GM21619 (cell line): ENCODE results near the gene TSPAN18.

Source experiments
- ATAC-seq: cut with Tn5 transposase; IDR thresholded peaks from one replicate; pipeline ENCODE4 v1.9.1; 2021; ENCODE audit not compliant: unreplicated experiment

The TSPAN18 gene

DNA sequence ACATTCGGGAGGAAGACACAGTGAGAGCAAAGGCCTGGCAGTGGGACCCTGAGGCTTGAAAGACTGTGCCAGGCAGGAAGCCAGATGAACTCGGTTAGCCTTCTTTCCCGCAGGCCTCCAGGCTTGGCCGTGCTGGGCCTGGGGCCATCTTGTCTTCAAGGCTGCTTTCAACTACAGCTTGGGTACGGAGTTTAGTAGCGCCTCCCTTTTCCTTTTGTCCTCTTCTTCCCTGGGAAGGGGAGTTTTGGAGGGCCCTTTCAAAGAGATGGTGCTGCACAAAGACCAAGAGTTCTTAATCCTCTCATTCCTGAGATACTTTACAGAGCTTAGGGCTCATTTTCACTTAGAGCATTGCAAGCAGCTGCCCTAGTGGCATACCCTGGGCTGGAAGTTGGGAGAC is 136.5 kb downstream of the TSPAN18 start:
- no peak for ATAC-seq

DNA sequence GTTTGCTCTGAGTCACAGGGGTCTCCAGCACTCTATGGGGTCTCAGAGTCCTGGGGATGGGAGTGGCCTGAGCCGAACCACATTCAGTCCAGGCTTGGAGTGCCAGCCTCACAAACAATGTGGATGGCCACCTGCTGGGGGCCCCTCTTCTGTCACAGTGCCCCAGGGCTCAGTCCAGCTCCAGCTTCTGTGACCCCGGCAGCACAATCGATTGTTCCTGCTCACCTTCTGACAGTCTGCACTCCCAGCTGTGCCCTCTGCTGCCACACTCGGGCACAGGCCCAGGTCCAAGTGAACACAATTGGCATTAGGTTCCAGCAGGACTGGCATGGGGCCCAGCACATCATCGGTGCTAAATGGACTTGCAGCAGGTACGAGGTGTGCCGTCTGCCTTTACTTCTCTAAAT is 139.1 kb downstream of the TSPAN18 start:
- no peak for ATAC-seq

DNA sequence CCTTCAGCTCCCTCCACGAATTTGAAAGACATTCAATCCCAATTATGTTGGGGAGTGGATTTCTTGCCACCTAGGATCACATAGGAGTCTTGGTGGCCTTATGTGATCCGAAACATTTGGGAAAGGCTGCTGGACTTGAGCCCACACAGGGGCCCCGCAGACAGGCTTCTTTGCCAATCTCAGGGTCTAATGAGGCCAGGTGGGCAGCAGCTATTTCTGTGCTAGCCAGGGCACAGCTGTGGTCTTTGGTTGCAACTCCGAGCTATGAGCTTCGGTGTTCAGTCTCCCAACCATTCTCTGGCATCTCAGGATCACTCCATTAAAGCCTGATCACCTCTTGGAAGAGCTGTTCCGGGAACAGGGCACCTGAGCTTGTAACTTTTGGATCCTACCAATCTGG is 139.5 kb downstream of the TSPAN18 start:
- ATAC-seq, result no peak

DNA sequence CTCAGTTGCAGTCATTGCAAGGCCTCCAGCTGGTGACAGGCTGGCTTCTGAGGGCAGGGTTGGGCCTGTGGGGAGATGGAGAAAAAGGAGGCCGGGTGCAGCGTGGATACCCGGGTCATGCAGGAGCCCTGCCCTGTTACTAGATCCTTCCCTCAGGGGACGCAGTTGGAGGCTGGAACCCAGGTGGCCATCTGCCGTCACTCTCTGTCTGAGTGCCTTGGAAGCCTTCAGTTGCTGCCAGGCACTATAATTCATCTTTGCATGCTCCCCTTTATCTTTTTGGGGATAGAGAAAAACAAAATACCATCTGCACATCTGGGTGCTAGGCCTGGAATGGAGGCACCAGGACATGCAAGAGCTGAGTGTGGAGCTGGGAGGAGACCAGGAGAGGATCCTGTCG is 141.3 kb downstream of the TSPAN18 start:
- ATAC-seq, result no peak

DNA sequence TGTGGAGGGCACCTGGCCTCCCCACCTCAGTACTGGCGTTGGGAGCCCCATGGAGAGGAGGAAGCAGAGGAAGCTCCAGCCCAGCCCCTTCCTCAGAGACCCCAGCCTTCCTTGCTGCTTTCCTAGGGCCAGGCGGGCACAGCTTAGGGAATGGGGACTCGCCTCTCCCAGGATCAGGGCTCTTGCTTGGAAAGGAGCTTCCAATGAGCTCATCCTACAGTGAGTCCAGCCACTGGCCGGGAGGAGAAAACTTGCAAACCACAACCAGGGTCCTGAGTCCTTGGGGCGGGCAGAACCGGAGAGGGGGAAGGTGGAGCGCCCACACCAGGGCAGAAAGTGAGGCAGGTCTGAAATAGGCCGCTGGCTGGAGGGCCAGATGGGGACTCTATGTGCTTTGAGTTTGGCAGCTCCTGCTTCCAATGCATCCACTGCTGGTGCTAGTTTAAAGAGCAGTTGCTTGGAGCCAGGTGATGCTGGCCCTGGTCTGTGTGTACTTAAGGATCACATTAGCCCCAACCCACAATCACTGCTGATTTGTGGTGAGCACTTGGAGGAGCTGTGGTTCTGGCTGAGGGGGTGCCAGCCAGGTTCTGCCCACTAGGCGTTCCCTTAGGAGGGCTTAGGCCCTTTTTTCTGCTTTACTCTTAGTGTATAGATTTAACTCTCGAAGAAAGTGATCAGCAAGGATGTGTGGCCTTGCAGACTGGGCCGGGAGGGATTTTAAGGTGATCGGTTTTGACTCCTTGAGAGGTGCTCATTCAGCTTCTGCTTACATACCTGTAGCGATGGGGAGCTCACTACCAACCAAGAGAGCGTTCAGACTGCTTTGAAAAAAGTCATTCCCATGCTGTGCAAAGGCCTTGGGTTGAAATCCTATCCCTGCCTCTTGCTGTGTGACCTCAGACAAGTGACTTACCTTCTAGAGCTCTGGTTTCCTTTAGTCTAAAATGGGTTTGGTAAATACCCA is 142.0 kb downstream of the TSPAN18 start:
- no peak for ATAC-seq

DNA sequence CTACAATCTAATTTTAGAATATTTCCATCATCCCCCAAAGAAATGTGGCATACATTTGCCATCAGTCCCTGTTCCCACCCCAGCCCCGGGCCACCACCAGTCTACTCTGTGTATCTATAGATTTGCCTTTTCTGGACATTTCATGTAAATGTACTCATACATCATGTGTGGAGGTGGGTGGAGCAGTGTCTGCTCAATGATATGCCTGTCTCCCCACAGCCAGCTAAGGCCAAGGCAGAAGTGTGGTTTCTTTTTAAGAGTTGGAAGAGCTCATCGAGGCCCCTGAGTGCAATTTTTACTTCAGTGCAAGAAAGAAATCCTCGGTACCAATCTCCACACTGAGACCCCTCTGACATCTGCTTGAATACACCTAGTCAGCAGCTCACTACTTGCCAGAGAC is 143.4 kb downstream of the TSPAN18 start:
- ATAC-seq, result no peak

DNA sequence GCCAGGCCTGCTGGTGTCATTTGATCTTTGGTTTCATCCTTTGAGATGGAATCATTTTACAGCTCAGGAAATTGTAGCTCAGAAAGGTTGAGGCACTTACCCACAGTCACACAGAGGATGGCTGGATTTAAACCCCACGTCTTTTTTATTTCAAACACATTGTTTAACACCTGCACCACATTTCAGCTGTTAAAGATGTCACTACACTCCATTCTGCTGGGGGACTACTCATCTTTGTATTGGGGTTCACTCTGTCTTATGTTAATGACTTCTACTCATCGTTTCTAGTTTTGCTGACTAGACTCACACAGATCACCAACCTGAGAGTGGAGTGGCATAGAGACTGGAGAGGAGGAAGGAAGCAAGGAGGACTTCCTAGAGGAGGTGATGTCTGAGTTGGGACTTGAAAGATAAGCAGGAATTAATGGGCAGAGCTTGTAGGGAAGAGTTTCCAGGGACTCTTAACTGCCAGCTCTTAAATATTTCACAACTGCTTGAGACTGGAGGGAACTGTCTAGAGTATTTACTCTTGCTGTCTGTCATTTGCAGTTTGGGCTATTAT is 143.9 kb downstream of the TSPAN18 start:
- no peak for ATAC-seq

DNA sequence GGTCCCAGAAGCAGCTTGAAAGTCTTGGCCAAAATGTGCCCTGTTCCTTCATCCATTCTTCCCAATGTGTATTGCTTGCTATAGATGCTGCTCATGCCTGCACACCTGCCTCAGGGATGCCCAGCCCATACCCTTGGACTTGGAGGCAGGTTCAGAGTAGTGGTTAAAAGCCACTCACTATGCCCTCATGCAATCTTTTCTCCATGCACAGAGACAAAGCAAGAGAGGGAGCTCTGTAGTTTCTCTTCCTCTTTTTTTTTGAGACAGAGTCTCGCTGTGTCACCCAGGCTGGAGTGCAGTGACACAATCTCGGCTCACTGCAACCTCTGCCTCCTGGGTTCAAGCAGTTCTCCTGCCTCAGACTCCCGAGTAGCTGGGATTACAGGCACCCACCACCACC is 144.9 kb downstream of the TSPAN18 start:
- peak; percentile 92 for ATAC-seq

DNA sequence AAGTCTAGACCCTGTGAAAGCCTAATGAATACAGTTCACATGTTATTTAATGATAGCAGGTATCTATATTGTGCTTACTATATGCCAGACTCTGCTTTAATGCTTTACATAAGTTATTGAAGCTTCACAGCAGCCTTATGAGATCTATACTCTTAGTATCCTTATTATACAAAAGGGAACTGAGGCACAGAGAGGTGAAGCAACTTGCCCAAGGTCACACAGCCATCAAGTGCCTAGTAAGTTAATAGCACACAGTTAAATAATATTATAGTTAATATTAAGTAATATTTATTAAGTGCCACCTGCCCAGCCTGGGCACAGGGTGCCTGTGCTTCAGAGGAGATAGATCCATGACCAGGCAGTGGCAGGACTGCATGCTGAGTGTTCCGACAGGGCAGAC is 145.8 kb downstream of the TSPAN18 start:
- ATAC-seq, result no peak

DNA sequence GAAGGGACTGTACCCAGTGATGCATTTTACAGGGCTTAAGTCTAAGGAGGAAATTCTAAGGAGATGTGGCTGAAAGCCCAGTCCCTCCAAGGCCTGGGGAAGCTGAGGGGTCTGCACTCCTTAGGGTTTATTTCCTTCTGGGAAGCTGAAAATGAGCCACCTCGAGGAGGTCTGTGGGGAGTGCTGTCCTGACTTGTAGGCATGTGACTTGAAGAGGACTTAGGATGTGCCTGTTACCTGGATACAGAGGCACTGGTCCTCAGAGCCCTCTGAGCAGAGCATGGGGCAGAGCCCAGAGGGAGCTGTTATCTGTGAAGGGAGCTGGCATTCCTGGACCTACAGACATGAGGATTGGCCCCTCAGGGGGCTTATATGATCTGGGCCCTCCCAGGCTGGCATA is 146.8 kb downstream of the TSPAN18 start:
- ATAC-seq, result no peak

DNA sequence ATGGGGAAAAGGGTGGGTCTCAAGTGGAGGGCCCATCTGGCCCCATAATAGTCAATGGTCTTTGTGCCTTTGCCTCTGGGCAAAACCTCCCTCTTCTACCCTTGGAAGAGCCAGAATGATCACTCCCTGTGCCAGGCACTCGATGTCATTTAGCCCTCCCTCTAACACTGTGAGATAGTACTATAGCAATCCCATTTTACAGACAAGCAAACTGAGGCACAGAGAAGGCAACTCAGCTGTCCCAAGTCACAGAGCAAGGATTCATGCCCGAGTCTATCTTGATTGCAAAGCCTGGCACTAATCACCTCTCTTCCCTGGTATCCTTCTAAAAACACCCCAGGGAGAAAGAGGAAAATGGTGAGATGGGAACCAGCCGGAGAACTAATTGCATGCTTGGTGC is 147.5 kb downstream of the TSPAN18 start:
- no peak for ATAC-seq

DNA sequence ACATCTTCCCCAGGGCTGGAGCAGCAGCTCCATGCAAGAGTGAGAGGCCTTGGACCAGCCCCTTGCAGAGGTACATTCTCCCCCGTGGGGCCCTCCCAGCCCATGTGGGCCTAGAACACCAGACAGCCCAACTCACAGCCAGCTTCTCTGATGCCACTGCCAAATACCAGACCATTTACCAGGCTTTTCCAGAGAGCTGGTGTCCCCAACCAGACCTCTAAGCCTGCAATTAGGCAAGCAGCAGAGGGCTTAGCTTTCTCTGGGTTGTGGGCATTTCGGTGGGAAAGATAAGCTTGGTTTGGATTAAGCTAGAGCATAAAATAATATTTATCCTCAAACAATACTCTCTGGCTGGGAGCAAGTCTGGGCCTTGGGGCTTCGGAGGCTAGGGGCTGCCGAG is 148.3 kb downstream of the TSPAN18 start:
- ATAC-seq, result no peak

DNA sequence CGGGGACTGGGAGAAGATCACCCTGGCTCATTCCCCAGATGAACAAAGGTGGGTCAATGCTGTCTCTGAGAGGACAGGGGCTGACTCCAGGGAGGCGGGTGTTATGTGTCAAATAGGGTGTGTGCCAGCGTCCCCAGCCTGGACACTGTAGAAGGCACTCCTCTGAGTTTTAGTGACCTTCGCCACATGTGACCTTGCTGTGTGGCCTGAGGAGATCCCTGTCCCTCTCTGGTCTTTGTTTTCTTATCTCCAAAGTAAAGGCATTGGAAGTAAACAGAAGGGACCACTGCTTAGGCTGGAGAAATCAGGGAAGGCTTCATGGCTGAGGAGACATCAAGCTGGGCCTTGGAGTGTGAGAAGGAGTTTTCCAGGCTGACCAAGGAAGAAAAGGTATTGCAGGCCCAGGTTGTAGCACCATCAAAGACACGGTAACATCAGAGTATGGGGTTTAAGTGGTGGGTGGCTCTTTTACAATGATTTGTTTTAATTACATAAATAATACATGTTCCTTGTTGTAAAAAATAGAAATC is 149.5 kb downstream of the TSPAN18 start:
- ATAC-seq, result no peak

DNA sequence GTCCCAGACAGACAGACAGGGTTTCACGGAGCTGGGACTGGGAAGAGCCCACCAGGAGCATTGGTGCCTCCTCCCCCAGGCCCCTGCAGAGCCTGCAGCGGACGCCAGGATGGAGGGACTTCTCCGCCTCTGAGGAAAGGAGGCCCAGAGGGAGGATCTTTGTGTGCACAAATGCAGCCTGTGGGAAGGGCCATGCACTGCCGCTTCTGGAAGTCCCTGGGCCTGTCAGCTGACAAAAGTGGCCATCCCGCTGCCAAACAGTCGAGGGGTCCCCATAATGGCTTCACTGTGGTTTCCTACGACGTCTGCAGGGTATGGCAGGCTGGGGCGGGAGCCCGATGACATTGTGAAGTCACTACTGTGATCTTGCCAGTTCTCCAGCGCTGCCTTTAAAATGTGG is 150.1 kb downstream of the TSPAN18 start:
- ATAC-seq, result no peak

DNA sequence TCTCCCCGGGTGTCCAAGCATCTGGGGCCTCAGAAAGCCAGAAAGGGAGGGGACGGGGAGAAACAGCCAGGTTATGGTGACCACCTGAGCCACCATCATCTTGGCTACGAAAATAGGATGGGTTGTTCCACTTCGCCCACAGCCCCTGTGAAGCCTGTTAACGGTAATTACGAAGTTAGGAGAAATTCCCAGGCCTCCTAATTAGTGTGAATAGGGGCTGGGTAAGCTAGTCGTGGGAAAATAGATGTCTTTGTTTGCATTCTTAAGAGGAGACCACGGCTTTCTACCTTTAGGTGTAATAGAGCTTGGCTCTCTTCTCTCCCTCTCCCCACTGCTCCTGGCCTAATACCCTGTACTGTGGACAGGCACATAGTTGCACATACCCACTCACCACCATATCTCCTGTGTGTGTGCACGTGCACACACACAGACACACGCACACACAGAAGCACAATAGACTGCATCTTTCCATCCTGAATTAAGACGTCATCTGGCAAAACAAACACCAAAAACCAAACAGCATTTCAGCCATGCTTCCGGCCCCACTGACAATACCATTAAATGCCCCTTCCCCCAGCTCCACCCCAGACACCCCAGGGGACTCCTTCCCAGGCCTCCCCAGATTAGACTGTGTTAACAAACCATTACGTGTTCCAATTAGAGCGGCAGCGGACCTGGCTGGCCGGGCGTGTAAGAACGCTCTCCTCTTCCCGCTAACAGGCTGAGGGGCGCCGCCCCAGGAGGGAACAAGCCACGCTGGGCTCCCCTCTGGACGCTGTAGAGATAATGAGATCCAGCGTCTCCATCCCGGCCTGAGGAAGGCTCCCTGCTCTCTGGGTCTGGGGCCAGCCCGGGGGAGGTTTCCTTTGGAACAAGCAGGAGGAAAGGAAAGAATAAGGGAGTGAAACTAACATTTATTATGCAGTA is 151.1 kb downstream of the TSPAN18 start:
- ATAC-seq, result no peak

DNA sequence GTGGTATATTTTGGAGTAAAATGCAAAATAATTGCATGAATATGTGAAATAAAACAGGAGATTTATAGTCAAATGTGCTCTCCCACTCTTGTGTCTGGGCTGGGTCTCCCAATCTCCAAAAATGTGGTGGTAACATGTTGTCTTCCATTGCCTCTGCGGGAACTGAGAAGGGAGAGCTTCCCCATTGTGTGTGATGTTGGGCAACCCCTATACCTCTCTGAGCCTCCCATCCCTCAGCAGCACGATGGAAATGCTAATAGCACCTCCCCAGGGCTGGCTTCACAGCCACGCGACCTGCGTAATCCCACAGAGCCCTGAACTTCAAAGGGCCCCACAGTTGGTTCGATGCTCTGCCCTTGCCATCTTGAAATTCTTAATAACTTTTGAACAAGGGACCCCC is 151.9 kb downstream of the TSPAN18 start:
- no peak for ATAC-seq

DNA sequence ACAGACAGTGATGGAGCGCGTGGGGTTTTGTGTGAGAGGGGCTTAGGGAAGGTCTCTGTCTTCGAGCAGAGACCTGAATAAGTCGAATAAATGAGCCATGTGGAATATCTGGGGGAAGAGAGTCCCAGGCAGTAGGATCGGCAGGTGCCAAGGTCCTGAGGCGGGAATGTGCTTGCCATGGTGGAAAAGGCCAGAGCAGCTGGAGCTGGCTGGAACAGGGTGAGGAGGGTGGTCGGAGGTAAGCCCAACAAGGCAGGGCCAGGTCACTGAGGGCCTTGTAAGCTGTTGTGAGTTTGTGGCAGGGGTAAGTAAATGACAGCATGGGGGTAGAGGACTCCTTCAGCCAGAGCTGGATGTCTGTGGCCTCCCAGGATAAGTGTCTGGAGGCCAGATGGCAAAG is 152.7 kb downstream of the TSPAN18 start:
- no peak for ATAC-seq

DNA sequence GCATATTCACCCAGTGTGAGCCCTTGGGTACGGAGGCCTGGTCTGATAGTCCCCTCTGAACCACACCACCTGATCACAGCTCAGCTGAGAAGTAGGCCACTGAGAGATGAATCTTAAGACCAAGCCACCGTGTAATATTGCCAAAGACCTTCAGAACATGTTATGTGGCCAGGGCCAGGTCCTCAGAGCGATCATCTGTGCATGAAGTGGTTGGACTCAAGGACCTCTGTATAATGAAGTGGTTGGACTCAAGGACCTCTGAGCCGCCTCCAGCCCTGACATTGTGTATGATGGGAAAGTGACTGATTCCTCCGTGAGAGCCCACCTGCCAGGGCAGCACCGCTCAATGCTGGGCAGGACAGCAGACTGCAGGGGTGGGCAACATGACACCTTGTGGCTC is 153.7 kb downstream of the TSPAN18 start:
- no peak for ATAC-seq

DNA sequence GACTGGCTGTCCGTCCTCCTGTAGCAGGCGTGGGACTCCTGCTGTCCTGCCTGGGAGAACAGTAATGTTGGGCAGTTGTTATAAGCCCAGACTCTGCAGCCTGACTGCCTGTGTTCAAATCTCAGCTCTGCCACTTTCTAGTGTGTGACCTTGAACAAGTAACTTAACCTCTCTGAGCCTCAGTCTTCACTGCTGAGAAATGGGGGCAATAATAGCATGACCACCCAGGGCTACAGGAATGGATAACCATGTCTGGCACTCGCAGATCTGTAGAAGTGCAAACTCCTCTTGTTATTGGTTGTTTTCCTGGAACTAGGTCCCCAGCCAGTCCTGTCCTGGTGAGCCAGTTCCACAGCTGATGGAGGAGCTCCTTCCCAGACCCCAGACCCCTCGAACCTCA is 154.2 kb downstream of the TSPAN18 start:
- no peak for ATAC-seq

DNA sequence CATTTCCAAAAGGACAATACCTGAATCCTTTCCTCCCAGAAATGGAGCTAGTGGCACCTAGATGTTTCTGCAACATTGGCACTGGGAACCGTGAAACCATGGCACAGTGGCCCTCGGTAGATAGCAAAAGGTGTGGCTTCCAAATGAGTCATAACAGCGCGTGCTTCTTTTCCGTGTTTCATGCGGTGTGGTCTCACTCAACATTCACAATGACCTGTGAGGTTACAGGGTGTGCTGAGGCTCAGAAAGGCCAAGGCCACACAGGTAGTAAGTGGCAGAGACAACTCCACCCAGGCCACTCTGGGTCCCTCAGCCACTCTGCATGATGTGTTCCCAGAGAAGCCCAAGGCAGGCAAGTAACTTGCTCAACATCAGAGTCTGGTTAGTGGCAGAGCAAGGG is 156.5 kb downstream of the TSPAN18 start:
- no peak for ATAC-seq

DNA sequence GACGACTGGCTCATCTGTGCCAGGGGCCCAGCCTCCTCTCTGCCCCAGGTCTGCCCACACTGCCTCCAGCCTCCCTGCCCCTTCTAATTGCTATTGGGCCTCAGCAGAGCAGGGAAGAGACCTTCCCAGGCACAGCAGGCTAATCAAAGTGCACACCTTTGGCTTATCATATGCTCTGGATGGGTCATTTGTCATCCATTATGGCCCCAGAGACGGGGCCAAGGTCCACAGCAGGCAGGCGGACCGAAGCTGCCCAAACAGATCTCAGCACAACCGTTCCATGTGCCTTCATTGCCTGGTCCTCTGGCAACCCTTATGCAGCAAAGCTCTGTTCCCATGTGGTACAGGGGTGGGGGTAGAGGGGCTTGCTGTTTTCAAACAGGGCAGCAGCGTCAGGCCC is 157.3 kb downstream of the TSPAN18 start:
- ATAC-seq, result no peak
